K562 treated with DMSO at 1 percent for 48 hours (cell line): ENCODE results near the gene ASPG. TPM values are rescaled to one million over a fixed set of nuclear protein-coding genes. Genes with fewer than 3 reads are reported as not detected.

Experiments used
- total RNA-seq: library from RNA; unstranded; fragments of 300-600 nt; gene quantifications from 2 replicates; pipeline ENCODE4 v1.2.3, GENCODE V29; 2022; ENCODE audit warnings: low replicate concordance; ENCODE audit errors: extremely low read depth

Gene ASPG
- total RNA-seq, result not detected in 2 replicates

DNA sequence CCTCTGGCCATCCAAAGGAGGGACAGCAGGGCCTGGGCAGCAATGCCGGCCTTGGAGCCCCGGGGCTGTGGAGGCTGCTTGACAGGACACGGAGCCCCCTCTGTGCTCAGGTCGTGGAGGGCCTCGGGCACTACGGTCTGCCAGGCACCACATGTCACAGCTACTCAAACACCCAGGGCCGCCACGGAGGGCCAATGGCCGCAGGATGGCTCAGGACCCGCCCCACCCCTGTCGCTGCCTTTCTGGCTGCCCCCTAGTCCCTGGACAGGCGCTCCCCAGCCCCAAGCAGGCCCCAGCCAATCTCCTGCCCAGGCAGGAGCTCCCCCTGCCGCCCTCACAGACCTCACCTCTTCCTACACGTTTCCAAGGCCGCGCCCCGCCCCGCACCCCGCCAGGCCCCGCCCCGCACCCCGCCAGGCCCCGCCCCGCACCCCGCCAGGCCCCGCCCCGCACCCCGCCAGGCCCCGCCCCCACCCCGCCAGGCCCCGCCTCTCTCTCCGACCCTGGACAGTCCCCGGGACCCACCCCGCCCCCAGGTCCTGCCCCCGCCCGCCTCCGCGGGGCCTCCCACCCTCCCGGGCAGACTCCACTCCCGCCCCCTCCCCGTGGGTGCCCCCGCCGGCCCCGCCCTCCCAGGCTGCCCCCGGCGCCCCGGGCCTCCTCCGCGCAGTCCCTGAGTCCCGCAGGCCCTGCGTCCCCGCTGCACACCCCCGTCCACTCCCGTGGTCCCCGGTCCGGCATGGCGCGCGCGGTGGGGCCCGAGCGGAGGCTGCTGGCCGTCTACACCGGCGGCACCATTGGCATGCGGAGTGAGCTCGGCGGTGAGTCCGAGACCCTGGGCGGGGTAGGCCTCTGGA, at the start of gene ASPG:
TSS of gene ASPG (plus strand) at position 669 of the 857 bp plus-strand sequence. CDS start at position 740, 71 bp downstream.

DNA sequence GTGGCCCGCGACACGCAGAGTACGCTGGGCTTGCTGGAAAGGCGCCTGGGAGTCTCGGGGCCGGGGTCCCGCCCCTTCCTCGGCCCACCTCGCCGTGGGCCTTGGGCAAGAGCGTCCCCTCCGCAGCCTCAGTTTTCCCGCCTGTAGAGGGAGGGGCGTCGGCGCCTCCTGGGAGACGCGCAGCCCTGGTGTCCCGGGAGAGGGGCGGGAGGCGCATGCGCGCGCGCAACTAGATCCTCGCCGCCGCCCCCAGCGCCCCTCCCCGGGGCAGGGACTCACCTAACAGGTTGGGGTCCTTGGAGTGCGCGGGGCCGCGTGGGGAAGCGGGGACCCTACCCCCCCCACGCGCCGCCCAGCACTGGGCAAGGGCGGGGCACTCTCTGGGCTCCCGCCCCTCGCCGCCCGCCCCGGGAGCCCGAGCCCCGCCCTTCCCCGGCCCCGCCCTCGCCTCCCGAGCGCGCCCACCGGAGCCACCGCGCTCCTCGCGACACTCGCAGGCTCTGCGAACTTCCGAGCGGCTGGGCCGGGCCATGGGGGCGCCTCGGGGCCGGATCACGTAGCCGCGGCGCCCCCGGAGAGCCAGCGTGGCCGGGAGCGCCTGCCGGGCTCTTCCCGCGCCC, 52.7 kb downstream of the ASPG start, which contains the start of gene KIF26A:
TSS of gene KIF26A (plus strand) at position 490 of the 620 bp plus-strand sequence. CDS start 136 bp downstream, outside the sequence.

Other genes with a start within 250 kb of the ASPG start
- gene PPP1R13B, start 238.1 kb upstream of the ASPG start, total RNA-seq, result not detected in 2 replicates
- gene TDRD9, start 157.2 kb upstream of the ASPG start, total RNA-seq, result not detected in 2 replicates
- gene RD3L, start 143.2 kb upstream of the ASPG start, total RNA-seq, result not detected in 2 replicates
- gene KIF26A, start 52.9 kb downstream of the ASPG start, total RNA-seq, result not detected in 2 replicates